ENCODE results near the gene POU3F1. TPM values are rescaled to one million over a fixed set of nuclear protein-coding genes. Genes with fewer than 3 reads are reported as not detected.

Gene POU3F1
- total and polyA plus RNA-seq, 10 donors, result 0.07 to 0.60 (median 0.21) TPM; not detected in 3

- DNase-seq, result no peak
- WGBS, 5 donors, result 86 to 91% (median 89%) methylated on average over 11 of the region's 11 CpGs
Observed at GRCh38 chr1:38064197-38064903, 17.8 kb upstream of the POU3F1 start.

GRCh38 chr1:38063616-38064015 lies 17.0 kb upstream of the POU3F1 start:
- Histone ChIP-seq H3K9me3 (no peaks in the 10 kb centered on the region), H3K4me3 (no peak overlapping the region), H3K4me1 (no peaks in the 10 kb centered on the region), H3K27ac (no peak overlapping the region), H3K27me3 (replicated peaks in 1 of 7) (peaks cover 0 to 28% (median 6%) of the 10 kb centered on the region in 7 donors), H3K36me3 (no peaks in the 10 kb centered on the region)
- TF ChIP-seq POLR2A (IDR thresholded peaks at IDR 0.05) (no peak), POLR2AphosphoS5 (IDR thresholded peaks at IDR 0.05) (no peak), CTCF (IDR thresholded peaks at IDR 0.05 in 8 of 11, conservative IDR thresholded peaks at IDR 0.05 in 3 of 11) (no peak)
- intact Hi-C loops (cut with DNase I; ENCODE audit: low total_unique reads), result no loop called here
- 77 to 92% (median 85%) methylated on average over 5 of the region's 5 CpGs for WGBS, 5 donors
- no peak for DNase-seq

More at GRCh38 chr1:38064197-38064903, 17.8 kb upstream of the POU3F1 start:
- TF ChIP-seq POLR2AphosphoS5 (IDR thresholded peaks at IDR 0.05) (no peak), POLR2A (IDR thresholded peaks at IDR 0.05) (no peak), CTCF (IDR thresholded peaks at IDR 0.05 in 8 of 11, conservative IDR thresholded peaks at IDR 0.05 in 3 of 11) (no peak)
- Histone ChIP-seq H3K27ac (no peak overlapping the region), H3K27me3 (replicated peaks in 1 of 7) (peaks cover 0 to 35% (median 6%) of the 10 kb centered on the region in 7 donors), H3K4me1 (no peaks in the 10 kb centered on the region), H3K36me3 (no peaks in the 10 kb centered on the region), H3K9me3 (no peaks in the 10 kb centered on the region), H3K4me3 (no peak overlapping the region)
- intact Hi-C loops (cut with DNase I; ENCODE audit: low total_unique reads), result no loop called here

GRCh38 chr1:38062361-38063288 lies 16.0 kb upstream of the POU3F1 start:
- H3K9me3 ChIP-seq, result no peaks in the 10 kb centered on the region
- no peak overlapping the region for H3K4me3 ChIP-seq
- 72 to 85% (median 80%) methylated on average over 6 of the region's 6 CpGs for WGBS, 5 donors
- no peaks in the 10 kb centered on the region for H3K4me1 ChIP-seq
- intact Hi-C loops (cut with DNase I; ENCODE audit: low total_unique reads), result no loop called here
- H3K27ac ChIP-seq, result no peak overlapping the region
- no peak for DNase-seq
- no peak for TF ChIP-seq CTCF (IDR thresholded peaks at IDR 0.05 in 8 of 11, conservative IDR thresholded peaks at IDR 0.05 in 3 of 11)
- no peaks in the 10 kb centered on the region for H3K36me3 ChIP-seq
- H3K27me3 ChIP-seq (replicated peaks in 1 of 7), result peaks cover 0 to 18% (median 0%) of the 10 kb centered on the region in 7 donors

GRCh38 chr1:38061883-38062328 lies 15.3 kb upstream of the POU3F1 start:
- 68 to 78% (median 73%) methylated on average over 7 of the region's 7 CpGs for WGBS, 5 donors
- Histone ChIP-seq H3K27ac (no peak overlapping the region), H3K27me3 (replicated peaks in 1 of 7) (peaks cover 0 to 13% (median 0%) of the 10 kb centered on the region in 7 donors), H3K36me3 (no peaks in the 10 kb centered on the region), H3K4me1 (no peaks in the 10 kb centered on the region), H3K4me3 (no peak overlapping the region), H3K9me3 (no peaks in the 10 kb centered on the region)
- DNase-seq, result no peak
- intact Hi-C loops (cut with DNase I; ENCODE audit: low total_unique reads), result no loop called here
- TF ChIP-seq POLR2A (IDR thresholded peaks at IDR 0.05) (no peak), CTCF (IDR thresholded peaks at IDR 0.05 in 8 of 11, conservative IDR thresholded peaks at IDR 0.05 in 3 of 11) (no peak), POLR2AphosphoS5 (IDR thresholded peaks at IDR 0.05) (no peak)

Measured in spleen (tissue), 11 donors.